Endometrial microvascular endothelial cells (primary cell): ENCODE results near the gene UGCG. TPM values are rescaled to one million over a fixed set of nuclear protein-coding genes. Genes with fewer than 3 reads are reported as not detected.

ENCODE experiments used
- in situ Hi-C: cut with HindIII; loops from 2 replicates; pipeline ENCODE4 v1.10.0; 2017; ENCODE audit warnings: low sequenced_read_pairs, low pct_unique_long_range_greater_than_20kb; ENCODE audit errors: inconsistent ontology term
- total RNA-seq: library from RNA; depleted of rRNA; stranded (reverse); fragments of >200 nt; gene quantifications from one replicate; pipeline ENCODE4 v1.2.3, GENCODE V29; 2015; ENCODE audit errors: inconsistent ontology term

The UGCG gene
- total RNA-seq, 1 donor from 2014 or later = 58.4 TPM

- in situ Hi-C loops = no loop called here
Measured at GRCh38 chr9:111914749-111915424, 18.3 kb downstream of the UGCG start.

GRCh38 chr9:111915425-111915758 is 18.8 kb downstream of the UGCG start:
- in situ Hi-C loops = no loop called here

- in situ Hi-C loops = no loop called here
Measured at GRCh38 chr9:111916234-111916645, 19.6 kb downstream of the UGCG start.

GRCh38 chr9:111917201-111917600 is 20.6 kb downstream of the UGCG start:
- in situ Hi-C loops = no loop called here

- in situ Hi-C loops = no loop called here
Measured at GRCh38 chr9:111917980-111918379, 21.4 kb downstream of the UGCG start.

GRCh38 chr9:111919875-111920274 is 23.3 kb downstream of the UGCG start:
- in situ Hi-C loops = no loop called here

- in situ Hi-C loops = no loop called here
Measured at GRCh38 chr9:111920531-111920930, 23.9 kb downstream of the UGCG start.

- in situ Hi-C loops = no loop called here
Measured at GRCh38 chr9:111922324-111923013, 25.9 kb downstream of the UGCG start.

GRCh38 chr9:111924281-111924680 is 27.7 kb downstream of the UGCG start:
- in situ Hi-C loops = no loop called here

- in situ Hi-C loops = no loop called here
Measured at GRCh38 chr9:111925017-111925770, 28.6 kb downstream of the UGCG start.

GRCh38 chr9:111925784-111926183 is 29.2 kb downstream of the UGCG start:
- in situ Hi-C loops = no loop called here

- in situ Hi-C loops = no loop called here
Measured at GRCh38 chr9:111926421-111926875, 29.8 kb downstream of the UGCG start.

- in situ Hi-C loops = no loop called here
Measured at GRCh38 chr9:111928359-111928720, 31.7 kb downstream of the UGCG start.

GRCh38 chr9:111934747-111935146 is 38.1 kb downstream of the UGCG start:
- in situ Hi-C loops = no loop called here

- in situ Hi-C loops = no loop called here
Measured at GRCh38 chr9:111936391-111936790, 39.8 kb downstream of the UGCG start.

- in situ Hi-C loops = no loop called here
Measured at GRCh38 chr9:111937301-111937700, 40.7 kb downstream of the UGCG start.

- in situ Hi-C loops = no loop called here
Measured at GRCh38 chr9:111937781-111938426, 41.3 kb downstream of the UGCG start.

GRCh38 chr9:111938427-111938800 is 41.8 kb downstream of the UGCG start:
- in situ Hi-C loops = no loop called here

- in situ Hi-C loops = no loop called here
Measured at GRCh38 chr9:111939322-111939721, 42.7 kb downstream of the UGCG start.

GRCh38 chr9:111940697-111941096 is 44.1 kb downstream of the UGCG start:
- in situ Hi-C loops = no loop called here
